ENCODE results near the gene SDF2L1. TPM values are rescaled to one million over a fixed set of nuclear protein-coding genes. Genes with fewer than 3 reads are reported as not detected.
A peak's percentile ranks its signal among the peaks of the same experiment; 100 is the strongest.

The SDF2L1 gene
- total RNA-seq, 4 donors from 2014 or later = 11.2 to 23.6 (median 18.7) TPM

DNA sequence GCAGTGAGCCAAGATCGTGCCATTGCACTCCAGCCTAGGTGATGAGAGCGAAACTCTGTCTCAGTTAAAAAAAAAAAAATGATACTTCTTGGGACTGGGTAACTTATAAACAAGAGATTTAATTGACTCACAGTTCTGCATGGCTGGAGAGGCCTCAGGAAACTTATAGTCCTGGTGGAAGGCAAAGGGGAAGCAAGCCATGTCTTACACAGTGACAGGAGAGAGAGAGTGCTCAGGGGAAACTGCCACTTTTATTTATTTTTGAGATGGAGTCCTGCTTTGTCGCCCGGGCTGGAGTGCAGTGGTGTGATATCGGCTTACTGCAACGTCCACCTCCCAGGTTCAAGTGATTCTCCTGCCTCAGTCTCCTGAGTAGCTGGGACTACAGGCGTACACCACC lies 8.2 kb downstream of the SDF2L1 start:
- H3K27me3 ChIP-seq = no peaks in the 10 kb centered on the region
- DNase-seq (ENCODE audit: low spot score in 2 of 2) = no peak
- 93% methylated on average over 7 of the region's 7 CpGs for WGBS
- H3K9me3 ChIP-seq = no peaks in the 10 kb centered on the region
- H3K27ac ChIP-seq = no peak overlapping the region
- peaks cover 1% of the 10 kb centered on the region for H3K36me3 ChIP-seq
- H3K4me1 ChIP-seq = peaks cover 21% of the 10 kb centered on the region
- no peak overlapping the region for H3K4me3 ChIP-seq
- TF ChIP-seq POLR2AphosphoS5 (IDR thresholded peaks at IDR 0.05) = no peak
- no peak for TF ChIP-seq POLR2A (IDR thresholded peaks at IDR 0.05)
- TF ChIP-seq EP300 (IDR thresholded peaks at IDR 0.05) = no peak

DNA sequence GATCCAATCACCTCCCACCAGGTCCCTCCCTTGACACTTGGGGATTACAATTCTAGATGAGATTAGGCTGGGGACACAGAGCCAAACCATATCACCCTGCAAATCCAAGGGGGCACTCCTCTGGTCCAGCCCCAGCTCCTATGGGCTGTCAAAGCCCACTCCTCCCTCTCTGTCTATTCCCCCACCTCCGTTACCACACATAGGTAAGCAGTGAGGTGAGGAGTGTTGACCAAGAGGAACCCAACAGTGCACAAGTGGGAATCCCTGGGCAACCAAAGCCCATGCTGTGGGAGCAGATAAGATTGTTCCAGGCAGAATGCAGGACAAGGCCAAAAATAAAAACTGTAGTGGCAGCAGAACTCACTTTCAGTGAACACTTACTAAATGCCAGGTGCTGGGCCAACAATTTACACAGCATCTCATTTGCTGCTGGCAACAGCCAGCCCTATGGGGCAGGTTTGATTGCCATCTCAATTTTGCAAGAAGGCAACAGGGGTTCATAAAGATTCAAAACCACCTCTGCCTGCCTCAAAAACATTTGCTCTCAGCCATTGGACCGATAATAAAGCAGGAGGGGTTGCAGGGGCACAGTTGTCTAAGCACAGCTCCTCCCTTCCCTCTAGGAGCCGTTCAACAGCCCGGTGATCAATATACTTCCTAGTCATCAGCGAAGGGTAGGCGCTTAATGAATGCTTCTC lies 8.9 kb downstream of the SDF2L1 start:
- no peaks in the 10 kb centered on the region for H3K36me3 ChIP-seq
- H3K9me3 ChIP-seq = no peaks in the 10 kb centered on the region
- DNase-seq (ENCODE audit: low spot score in 2 of 2) = no peak
- TF ChIP-seq POLR2A (IDR thresholded peaks at IDR 0.05) (no peak), EP300 (IDR thresholded peaks at IDR 0.05) (no peak), POLR2AphosphoS5 (IDR thresholded peaks at IDR 0.05) (no peak)
- TF ChIP-seq, protein P1, sequence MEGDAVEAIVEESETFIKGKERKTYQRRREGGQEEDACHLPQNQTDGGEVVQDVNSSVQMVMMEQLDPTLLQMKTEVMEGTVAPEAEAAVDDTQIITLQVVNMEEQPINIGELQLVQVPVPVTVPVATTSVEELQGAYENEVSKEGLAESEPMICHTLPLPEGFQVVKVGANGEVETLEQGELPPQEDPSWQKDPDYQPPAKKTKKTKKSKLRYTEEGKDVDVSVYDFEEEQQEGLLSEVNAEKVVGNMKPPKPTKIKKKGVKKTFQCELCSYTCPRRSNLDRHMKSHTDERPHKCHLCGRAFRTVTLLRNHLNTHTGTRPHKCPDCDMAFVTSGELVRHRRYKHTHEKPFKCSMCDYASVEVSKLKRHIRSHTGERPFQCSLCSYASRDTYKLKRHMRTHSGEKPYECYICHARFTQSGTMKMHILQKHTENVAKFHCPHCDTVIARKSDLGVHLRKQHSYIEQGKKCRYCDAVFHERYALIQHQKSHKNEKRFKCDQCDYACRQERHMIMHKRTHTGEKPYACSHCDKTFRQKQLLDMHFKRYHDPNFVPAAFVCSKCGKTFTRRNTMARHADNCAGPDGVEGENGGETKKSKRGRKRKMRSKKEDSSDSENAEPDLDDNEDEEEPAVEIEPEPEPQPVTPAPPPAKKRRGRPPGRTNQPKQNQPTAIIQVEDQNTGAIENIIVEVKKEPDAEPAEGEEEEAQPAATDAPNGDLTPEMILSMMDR (IDR thresholded peaks at IDR 0.05) = no peak
- H3K27ac ChIP-seq = no peak overlapping the region
- H3K27me3 ChIP-seq = no peaks in the 10 kb centered on the region
- peak overlapping the region; percentile 57 for H3K4me3 ChIP-seq
- WGBS = 17% methylated on average over 6 of the region's 6 CpGs
- peaks cover 21% of the 10 kb centered on the region for H3K4me1 ChIP-seq

DNA sequence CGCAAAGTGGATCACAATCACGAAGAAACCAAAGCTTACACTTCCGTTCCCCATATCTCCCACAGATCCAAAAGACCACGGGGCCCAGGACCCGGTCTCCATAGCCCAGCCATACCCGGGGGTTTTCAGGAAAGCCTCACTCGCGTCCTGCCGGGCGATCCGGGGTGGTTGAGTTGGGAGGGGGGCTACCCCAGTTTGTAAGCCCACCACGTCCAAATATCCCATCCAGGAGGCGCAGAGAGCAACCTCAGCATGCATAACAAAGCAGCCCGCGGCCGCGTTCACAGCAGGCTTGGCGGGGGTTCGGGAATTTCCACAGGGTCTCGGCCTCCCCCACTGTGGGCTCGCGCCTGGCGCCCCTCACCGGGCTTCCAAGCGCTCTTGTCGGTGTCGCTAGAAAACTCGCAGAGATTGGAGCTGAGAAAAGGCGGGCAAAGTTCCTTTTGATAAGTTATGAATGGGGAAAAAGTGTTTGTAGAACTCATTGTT lies 9.5 kb downstream of the SDF2L1 start:
- Histone ChIP-seq H3K4me1 (peaks cover 22% of the 10 kb centered on the region), H3K9me3 (no peaks in the 10 kb centered on the region), H3K4me3 (peak overlapping the region; percentile 57), H3K36me3 (no peaks in the 10 kb centered on the region), H3K27me3 (no peaks in the 10 kb centered on the region), H3K27ac (no peak overlapping the region)
- under 1% methylated on average over 24 of the region's 29 CpGs for WGBS
- no peak for DNase-seq (ENCODE audit: low spot score in 2 of 2)
- TF ChIP-seq POLR2A (IDR thresholded peaks at IDR 0.05) (no peak), EP300 (IDR thresholded peaks at IDR 0.05) (no peak), POLR2AphosphoS5 (IDR thresholded peaks at IDR 0.05) (no peak)
- TF ChIP-seq, protein P1 (IDR thresholded peaks at IDR 0.05) = no peak

DNA sequence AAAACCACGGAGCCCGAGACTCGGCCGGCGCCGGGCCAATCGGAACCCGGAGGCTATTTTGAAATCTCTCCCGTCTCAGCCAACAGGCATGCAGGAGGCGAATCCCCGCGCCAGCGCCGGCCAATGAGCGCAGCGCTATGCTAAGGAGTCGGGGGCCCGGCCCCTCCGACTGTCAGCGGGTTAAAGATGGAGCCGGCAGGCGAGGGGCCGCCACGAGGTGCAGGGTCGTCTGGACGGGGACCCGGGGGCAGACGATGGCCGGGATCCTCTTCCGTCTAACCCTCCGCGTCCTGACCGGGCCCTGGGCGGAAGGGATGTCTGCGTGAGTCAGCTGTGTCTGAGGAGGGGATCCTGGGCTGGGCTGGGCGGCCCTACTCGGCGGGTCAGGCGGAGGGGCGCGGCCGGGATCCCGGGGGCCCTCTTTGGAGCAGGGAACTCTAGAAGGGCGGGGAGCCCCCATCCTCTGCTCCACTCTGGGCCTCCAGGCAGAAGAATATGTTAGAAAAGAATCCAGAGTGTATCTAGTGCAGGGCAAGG lies 10.0 kb downstream of the SDF2L1 start:
- Histone ChIP-seq H3K4me1 (peaks cover 27% of the 10 kb centered on the region), H3K36me3 (no peaks in the 10 kb centered on the region), H3K4me3 (peak overlapping the region; percentile 57), H3K9me3 (no peaks in the 10 kb centered on the region), H3K27me3 (peaks cover under 1% of the 10 kb centered on the region), H3K27ac (no peak overlapping the region)
- WGBS = under 1% methylated on average over 35 of the region's 44 CpGs
- peak; percentile 91 to 95 for DNase-seq (ENCODE audit: low spot score in 2 of 2)
- no peak for TF ChIP-seq POLR2A (IDR thresholded peaks at IDR 0.05)
- TF ChIP-seq, protein P1 (IDR thresholded peaks at IDR 0.05) = no peak
- no peak for TF ChIP-seq POLR2AphosphoS5 (IDR thresholded peaks at IDR 0.05)
- no peak for TF ChIP-seq EP300 (IDR thresholded peaks at IDR 0.05)

DNA sequence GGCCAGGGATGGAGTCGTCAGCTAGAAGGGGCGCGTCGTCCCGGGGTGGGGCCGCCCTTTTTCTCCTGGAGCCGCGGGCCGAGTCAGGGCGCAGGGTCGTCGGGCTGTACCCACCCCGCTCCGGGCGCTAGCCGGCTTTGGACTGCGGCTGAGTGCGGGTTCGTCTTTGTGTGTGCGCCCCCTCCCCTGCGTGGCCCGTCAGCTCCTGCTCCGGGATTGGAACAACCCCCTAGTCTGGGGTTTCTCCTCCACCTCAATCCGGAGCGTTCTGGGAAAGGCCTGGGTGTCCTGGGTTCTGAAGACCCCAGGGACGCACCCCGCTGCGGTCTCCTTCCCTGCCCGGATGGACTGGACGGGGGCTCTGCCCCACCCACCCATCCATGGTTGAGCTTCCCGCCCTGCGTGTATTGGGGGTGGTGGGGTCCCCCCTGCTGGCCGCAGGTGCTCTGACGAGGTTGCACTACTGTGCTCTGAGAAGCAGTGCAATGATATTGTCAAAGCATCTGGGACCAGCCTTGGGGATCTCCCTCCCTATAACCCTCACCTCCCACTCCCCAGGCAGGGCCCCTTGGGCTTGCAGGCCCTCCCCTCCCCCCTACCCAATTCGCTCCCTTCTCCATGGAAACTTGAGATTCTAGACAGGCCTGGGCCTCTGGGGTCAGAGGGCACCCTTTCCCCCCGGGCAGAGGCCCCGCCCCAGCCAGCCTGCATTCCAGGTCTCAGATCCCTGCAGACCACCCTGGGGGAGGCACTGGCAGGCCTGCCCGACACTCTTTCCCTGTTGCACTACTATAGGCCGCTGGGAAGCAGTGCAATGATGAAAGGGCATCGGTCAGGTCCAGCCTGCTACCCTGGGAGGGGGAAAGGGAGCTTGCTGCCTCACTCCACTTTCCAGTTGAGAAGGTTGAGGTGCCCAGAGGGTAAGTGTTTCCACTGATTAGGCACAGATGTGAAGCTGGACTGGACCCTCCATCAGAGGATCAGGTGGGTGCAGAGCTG lies 10.7 kb downstream of the SDF2L1 start:
- Histone ChIP-seq H3K4me1 (peaks cover 35% of the 10 kb centered on the region), H3K9me3 (no peaks in the 10 kb centered on the region), H3K27me3 (peaks cover 7% of the 10 kb centered on the region), H3K4me3 (peak overlapping the region; percentile 57), H3K27ac (no peak overlapping the region), H3K36me3 (no peaks in the 10 kb centered on the region)
- WGBS = 33% methylated on average over 15 of the region's 40 CpGs
- no peak for TF ChIP-seq POLR2AphosphoS5 (IDR thresholded peaks at IDR 0.05)
- TF ChIP-seq, protein P1 (IDR thresholded peaks at IDR 0.05) = no peak
- no peak for TF ChIP-seq POLR2A (IDR thresholded peaks at IDR 0.05)
- no peak for TF ChIP-seq EP300 (IDR thresholded peaks at IDR 0.05)
- no peak for DNase-seq (ENCODE audit: low spot score in 2 of 2)

All from suprapubic skin (tissue), 4 donors.